HG02588 (cell line): ENCODE measurements around the gene TP53AIP1.
A peak's percentile ranks its signal among the peaks of the same experiment; 100 is the strongest.

Source experiments
- ATAC-seq: cut with Tn5 transposase; IDR thresholded peaks from one replicate; pipeline ENCODE4 v1.9.1; 2021; ENCODE audit warnings: mild to moderate bottlenecking, moderate library complexity; ENCODE audit not compliant: unreplicated experiment

TP53AIP1 gene

DNA sequence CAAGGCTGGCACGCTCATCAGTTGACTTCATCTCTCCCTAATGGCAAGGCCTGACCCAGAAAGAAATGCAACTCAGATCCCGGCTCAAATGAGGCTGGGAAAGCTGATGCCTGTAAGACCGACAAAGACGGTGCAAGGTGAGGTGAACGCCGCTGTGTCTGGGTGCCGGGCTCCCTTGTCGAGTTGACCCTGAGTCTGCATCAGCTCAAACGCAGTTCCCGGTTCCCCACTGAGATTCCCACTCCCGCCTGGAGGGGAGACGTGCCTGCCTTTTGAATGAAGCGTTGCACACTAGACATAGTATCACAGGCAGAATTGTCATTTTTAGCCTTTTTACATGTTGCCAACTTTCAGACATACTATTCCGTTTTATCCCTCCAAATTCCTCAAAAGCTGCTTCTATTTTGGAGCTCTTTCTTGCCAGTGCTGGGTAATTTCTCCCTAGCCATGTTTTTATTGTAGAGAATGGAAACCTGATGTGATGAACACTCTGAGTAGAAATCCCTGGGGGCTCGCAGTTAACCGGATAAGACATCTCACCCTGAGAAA, 831 bp upstream of the TP53AIP1 start:
- no peak for ATAC-seq

DNA sequence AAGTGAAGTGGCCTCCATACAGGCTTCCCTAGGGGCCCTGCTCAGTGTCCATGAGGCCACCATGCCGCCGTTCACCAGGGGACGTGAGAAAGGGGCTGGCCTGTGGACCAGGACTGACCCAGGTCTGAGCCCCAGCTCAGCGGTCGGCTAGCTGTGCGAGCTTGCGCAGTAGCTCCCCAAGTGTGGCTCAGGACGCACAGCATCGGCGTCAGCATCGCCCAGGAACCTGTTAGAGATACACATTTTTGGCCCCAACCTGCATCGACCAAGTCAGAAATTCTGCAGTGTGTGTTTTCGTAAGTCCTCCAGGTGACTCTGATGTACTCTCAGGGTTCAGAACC, 429 bp downstream of the TP53AIP1 start:
- no peak for ATAC-seq

DNA sequence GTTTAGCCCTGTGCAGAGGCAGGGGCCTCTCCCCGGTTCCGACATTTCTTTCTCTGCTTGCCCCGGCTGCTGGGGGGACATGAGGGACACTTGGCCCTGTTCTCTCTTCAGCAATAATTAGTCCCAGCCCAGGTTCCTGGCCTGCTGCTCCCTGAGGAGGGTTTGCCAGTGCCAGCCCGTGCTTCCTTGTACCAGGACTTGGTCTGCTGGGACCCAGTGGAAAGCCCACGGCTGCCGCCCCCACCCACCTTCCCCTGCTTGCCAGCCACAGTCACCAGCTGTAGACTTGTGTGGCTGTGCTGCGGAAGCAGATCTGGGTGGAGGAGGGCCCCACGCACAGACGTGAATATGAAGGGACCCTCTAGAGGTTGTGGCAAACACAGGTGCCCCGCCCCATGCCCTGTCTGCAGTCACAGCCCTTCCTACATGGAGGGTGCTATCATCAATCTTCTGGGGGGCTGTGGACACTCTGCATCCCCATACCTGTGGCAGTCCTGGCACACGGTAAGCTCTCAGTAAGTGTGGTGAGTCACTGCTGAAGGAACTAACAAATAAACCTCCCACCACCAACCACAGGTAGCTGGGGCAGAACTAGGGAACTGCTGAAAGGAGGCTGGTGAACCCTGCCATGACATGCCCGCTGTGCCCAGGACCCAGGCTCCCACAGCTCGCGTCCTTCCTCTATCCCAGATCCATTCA, 949 bp downstream of the TP53AIP1 start:
- ATAC-seq, result no peak

DNA sequence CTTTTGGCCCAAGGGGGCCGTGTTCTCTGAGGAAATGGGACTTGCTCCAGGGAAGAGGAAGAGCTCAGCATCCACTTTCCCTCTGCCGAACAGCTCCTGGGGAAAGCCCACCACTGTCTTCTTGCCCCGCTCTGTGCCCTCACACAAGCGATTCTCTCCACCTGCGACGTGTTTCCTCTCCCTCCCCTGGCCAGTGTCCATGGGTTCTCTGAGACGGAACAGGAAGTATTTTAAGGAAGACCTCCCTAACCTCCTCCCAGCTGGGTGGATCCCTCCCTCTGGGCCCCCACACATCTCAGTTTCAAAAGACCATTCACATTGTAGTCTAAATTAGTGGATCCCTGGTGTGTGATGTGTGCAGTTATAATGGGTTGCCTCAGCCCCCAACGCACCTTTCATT, 1.6 kb downstream of the TP53AIP1 start:
- no peak for ATAC-seq

DNA sequence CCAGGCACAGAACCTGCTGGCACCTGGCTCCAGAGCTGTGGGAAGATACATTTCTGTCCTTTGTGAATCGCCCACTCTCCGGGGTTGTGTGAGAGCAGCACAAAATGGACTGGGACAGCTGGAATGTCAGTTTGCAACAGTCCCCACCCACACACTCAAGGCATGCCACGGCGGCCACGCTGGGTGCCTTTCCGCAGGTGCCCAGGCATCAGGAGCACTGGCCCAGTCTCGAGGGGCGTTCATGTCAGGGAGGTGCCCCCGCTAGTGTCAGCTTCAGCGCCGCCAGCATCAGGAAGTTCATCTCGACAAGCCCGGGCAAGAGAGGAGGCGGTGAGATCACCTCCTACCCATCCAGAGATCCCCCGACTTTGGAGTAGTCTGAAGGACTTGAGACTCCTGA, 2.1 kb downstream of the TP53AIP1 start:
- no peak for ATAC-seq

DNA sequence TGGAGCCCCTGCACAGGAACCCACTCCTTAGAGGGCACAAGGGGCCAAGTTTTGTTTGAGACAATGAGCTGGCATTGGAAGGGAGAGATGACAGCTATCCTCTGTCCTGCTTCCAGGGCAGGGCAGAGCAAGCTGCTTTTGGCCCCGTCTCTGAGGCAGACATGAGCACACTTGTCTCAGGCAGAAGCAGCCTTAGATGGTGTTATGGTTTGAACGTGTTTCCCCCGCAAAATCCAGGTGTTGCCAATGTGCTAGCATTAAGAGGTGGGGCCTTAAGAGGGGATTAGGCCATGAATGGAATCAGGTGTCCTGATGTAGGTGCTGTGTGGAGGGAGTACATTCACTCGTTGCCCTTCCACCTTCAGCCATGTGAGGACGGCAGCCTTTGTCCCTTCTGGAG, 2.5 kb downstream of the TP53AIP1 start:
- ATAC-seq, result no peak

DNA sequence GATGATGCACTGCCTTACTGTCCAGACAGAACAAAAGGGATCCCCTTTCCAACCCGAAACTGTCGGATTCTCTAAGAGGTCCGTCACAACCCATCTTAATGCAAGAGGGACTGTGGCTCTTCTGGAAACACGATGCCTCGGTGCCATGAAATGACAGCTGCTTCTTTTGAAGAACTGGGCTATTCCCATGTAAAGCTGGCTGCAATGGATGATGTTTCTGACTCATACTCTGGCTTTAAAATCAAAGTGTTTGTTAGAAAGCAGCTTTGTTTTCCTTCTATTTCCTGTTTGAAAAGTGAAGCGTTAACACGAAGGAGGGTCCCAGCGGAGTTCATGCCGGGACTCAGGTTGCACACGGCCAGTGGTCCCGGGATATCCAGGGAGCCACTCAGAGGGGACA, 3.1 kb downstream of the TP53AIP1 start:
- no peak for ATAC-seq

DNA sequence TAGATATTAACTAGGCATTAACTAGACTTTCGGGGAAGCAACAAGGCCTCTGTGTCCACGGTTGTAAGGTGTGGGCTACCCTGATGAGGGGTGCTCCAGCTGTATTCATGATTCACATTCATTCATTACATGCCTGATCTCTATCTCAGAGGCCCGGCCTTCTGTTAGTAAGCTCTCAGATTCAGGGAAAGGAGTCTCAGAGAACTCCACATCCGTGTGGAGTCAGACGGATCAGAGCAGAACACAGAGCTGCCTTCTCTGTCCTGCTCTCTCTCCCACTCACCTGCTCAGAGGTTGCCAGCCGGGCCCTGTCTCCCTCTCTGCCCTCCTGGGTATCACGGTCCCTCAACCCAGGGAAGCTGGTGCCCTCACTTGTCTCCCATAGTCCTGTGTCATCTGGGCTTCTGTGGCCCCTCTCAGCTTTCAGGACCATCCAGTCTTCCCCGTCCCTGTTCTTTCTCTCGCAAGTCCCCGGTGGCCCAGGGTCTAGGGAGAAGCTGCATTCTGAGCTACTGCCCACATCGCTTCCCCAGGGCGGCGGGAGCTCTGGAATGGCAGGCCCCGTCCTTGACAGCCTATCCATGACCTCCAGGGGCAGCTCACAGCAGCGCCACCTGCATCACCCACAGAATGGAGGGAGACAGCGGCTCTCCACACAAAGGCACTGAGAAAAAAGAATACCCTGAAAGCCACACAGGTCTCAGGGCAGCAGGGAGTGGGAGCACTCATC, 4.3 kb downstream of the TP53AIP1 start:
- no peak for ATAC-seq

DNA sequence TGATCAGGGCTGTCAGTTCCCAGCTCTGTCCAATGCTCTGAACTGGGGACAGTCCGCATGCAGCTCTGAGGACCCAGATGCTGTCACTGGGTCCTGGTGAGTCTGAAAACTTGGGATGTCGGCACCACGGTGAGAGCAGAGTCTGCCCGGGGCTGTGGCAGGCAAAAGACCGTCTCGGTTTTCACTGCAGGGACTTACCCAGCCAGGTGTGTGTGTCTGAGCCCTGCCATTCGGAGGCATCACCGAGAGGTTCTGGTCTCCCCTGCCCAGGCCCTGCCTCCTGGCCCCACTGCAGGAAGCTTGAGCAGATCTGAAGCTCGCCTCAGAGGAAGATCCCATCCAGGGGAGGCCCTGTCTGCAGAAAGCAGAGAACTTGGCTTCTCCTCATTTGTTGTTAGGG, 5.2 kb downstream of the TP53AIP1 start:
- no peak for ATAC-seq

DNA sequence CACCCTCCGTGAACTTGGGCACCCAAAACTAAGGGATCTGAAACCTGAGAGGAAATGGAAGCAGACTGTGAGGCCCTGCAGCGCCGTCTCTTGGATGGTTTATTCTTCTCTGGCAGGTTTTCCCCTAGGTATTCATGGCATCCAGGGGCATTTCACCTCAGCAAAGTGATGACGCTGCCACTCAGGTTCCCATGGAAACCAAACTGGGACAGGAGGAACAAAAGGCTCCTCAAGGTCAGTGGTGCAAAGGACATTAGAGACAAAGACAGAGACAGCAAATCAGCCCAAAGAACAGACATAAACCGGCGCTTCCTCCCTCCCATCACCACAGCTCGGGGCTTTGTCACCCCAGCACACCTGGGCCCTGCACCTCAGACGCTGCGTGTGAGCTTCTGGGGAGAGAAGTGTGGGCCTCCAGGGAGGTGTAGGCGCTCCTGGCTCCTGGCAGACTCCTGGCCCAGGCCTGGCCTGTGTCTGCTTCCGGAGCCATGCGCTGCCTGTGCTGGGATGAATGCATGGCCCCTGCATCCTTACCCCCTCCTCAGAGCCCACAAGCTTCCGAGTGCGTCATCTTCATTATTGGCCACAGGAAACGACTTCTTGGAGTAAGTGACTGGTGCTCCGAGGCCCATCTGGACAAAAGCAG, 5.9 kb downstream of the TP53AIP1 start:
- ATAC-seq, result no peak

DNA sequence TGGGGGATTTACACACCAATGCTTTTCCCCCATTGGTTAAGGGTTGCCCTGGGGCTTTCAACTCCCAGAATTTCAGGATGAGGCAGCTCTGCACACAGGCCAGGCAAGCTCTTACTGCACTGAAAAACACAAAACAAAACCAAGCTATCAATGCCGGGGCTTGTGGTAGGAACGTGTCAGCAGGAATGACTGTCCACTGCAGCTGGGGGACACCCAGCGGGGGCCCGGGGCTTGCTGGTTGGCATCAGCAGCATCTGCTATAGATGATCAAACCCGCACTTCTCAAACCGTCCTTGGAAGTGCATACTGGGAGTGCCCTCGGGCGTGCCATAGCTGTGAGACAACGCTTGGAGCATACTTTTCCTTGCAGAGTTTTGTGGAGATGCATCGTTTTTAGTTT, 7.7 kb downstream of the TP53AIP1 start:
- no peak for ATAC-seq

DNA sequence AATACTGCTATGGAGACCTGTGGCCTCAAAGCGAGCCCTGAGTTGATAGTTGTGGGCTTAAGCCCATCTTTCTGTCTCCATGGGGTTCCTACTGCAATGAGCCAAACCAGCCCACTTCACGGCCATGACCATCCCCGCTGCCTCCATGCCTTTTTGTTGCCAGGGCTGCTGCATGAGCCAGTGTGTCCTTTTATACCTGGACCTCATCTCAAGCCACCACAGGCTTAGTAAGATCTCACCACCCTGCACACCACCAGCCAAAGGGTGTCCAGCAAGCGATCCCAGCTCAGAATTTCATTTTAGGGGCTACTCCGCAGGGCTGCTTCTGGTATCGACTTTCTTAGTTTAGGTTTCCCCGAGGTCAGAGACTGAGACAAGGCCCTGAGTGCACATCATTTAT, 8.3 kb downstream of the TP53AIP1 start:
- ATAC-seq, result no peak

DNA sequence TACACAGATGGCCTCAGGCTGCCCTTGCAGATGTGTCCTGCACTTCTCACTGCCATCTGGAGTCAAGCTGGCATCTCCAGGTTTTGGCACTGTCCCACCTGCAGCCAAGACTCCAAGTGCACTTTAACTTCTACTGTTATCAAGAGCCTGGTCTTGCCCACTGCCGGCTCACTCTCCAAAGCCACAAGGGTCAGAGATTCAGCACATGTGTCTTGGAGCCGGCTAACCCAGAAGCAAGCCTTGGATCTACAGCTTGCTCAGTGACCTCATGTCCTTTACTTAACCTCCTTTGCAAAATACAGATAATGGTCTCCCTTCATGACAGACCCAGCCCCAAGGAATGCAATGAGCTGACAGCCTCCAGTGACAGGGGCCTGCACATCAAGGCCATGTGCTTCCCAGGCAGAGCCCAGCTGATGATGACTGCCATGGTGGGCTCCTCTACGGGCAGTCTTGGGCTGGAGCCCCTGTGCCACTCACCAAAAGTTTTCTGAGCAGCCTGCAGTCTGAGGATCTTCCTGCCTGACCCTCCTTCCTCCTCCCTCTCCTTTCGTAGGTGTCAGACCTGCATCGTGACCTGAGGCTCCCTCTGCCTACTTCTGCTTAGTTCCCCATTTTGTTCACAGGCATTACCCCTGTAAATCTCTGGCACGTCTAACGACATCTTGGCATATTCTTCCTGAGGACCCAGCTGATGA, 9.0 kb downstream of the TP53AIP1 start:
- no peak for ATAC-seq

DNA sequence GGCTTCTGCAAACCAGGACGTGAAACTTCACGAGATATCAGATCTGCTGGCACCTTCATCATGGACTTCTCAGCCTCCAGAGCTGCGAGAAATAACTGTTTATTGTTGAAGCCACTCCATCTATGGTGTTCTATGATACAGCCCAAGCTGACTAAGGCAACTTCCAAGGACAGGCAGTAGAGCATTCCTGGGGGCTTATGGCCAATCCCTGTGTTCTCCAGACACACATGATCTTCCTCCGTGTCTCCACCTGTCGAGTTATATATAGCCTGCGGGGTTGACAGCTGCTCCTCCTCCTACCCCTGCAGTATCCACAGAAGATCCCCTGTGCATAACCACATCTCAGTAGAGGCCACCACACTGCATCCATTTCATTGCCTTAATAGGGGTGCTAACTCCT, 11.0 kb downstream of the TP53AIP1 start:
- no peak for ATAC-seq

DNA sequence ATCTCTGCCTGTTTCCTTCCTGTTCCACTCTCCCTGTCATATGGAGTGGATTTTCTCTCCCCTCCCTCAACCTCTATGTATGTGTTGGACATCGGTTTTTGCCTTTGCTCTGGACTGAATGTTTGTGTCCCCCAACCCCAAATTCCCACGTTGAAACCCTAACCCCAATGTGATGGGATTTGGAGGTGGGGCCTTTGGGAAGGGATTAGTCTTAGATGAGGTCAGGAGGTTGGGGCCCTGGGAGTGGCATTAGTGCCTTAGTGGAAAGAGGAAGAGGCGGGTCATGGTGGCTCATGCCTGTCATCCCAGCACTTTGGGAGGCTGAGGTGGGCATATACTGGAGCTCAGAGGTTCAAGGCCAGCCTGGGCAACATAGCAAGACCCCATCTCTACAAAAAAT, 11.6 kb downstream of the TP53AIP1 start:
- ATAC-seq, result no peak

DNA sequence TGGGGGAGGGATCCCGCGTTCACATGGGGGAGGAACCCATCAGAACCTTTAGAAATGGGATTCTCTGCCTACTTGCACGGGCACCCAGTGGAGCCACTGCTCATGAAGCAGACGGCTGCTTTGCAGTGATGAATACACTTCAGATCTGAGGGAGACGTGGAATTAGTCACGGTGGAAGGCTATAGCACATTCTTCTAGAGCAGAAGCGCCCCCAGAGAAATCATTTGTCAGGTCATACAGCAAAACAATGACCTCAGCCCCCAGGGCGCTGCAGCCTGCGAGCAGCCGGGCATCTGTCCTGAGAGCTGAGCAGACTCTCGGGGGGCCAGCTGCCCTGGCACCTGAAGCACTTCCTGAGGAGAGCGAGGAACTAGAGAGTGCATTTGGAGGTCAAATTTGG, 12.7 kb downstream of the TP53AIP1 start:
- no peak for ATAC-seq

DNA sequence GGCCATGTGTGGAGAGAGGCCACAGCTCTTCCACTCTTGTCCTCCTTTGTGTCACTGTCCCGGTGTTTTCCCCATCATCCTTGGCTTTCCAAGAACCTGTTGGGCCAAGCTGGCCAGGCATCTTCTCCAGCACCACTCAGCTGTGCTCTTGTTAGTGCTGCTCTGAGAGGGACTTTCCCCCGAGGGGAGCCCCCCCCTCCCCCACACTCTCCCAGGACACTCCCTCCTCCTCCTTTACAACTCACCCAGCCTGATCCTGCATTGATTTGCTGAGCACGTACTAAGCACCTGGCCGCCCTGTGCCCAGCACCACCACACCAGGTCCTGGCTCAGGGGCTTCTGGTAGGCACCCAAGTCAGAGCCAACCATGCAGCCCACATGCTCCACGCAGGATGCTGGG, 13.2 kb downstream of the TP53AIP1 start:
- no peak for ATAC-seq

DNA sequence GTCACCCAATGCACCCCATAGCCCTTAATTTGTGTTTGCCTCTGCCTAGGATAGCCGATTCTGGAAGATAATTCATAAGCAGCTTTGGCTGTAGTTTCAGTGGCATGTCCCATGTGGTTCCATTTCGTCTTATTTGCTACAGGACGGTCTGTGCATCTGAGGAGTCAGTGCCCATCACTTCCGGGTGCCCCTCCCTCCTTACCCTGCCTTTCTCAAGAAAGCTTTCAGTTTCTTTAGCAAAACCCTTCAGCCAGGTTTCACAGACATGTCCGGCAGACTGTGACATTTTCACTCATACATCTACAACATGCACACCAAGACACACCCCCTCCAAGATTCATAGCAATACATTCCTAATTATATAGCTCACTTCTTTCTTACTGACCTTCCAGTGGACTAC, 14.3 kb downstream of the TP53AIP1 start:
- ATAC-seq, result peak; percentile 97

DNA sequence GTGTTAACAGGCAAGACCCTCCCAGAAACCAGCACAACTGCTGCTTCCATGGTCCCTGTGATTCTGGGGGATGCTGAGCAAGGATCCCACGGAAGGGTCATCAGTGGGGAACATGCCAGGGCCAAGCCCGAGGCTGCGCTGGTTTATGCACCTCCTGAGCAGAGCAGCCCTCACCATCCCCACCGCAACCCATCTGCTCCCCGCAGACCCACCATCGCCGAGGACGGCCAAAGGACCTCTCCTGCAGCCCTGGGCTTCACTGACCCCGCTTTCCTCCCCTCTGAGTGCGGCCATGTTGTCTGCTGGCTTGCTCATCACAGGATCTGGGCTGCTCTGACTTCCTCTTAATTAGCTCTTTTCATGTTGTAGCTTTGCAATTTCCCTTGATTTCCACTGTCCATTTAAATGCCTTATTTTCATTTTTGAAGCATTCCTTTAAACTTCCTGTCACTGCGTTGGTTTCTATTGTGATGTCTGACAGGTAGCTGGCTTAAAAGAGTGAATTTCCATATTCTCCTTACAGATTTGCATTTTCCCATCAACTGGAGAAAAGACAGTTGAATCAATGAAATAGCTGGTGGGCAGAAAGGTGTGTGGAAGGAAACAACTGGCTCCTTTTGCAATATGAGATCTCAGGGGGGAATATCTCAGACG, 14.9 kb downstream of the TP53AIP1 start:
- no peak for ATAC-seq

DNA sequence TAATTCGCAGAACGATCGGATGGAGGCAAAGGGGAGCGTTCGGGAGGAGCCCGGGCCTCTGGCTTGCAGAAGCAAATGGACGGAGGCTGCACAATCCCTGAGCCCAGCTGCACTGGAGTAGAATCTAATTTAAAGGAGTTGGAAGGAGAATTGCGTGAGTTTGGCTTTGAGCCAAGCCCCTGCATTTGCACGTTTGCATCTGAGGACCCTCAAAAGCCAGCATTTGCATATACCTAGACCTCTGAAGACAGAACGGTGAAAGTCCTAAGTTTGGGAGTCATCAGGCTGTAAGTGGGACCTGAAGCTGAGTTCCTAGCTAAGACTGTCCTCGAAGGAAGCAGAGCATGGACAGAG, 15.6 kb downstream of the TP53AIP1 start:
- ATAC-seq, result no peak
